A673 (cell line): Measurements from ENCODE around the gene CHKB.

Experiments used
- EZH2 ChIP-seq: fragments of 200-600 bp; sonication (generic); IDR thresholded peaks from 2 replicates; pipeline ENCODE4 v1.6.1; 2017; ENCODE audit warnings: borderline replicate concordance, low read depth, mild to moderate bottlenecking, mixed read lengths, antibody characterized with exemption, low read length; ENCODE audit not compliant: poor library complexity, severe bottlenecking
- TF ChIP-seq, protein P1 (sequence below): fragments of 300-800, 200-600 bp; sonication (generic); conservative IDR thresholded peaks from 2 replicates; pipeline ENCODE4 v1.5.1; 2017; ENCODE audit warnings: low read depth, mild to moderate bottlenecking, antibody characterized with exemption, low read length, moderate library complexity, mixed read lengths

DNA sequence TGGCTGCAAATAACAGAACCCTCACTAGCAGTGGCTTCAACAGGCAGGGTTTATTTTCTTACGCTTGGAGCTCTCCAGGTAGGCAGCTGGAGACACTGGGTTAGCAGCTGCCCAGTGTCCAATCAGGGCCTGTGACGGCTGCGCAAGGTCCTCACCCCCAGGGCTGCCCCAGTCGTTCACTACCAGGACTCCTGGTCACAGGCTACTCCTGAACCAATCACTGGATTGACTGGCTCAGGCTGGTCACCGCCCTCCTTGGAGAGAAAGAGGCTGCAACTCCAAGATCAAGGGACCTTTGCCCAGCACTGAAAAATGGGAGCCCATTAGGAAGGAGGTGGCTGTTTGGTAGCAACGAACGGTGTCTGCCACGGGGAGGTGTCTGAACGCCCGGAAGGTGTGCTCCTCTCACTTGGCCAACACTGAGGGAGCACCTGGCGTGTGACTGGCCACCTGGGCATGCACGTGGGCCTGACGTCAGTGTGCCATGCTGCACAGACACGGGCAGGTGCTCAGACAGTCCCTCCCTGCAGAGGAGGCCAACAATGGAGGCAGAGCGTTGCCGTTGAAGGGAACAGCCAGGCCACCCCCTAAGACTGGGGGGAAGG, 40.2 kb upstream of the CHKB start:
- TF ChIP-seq, protein P1, sequence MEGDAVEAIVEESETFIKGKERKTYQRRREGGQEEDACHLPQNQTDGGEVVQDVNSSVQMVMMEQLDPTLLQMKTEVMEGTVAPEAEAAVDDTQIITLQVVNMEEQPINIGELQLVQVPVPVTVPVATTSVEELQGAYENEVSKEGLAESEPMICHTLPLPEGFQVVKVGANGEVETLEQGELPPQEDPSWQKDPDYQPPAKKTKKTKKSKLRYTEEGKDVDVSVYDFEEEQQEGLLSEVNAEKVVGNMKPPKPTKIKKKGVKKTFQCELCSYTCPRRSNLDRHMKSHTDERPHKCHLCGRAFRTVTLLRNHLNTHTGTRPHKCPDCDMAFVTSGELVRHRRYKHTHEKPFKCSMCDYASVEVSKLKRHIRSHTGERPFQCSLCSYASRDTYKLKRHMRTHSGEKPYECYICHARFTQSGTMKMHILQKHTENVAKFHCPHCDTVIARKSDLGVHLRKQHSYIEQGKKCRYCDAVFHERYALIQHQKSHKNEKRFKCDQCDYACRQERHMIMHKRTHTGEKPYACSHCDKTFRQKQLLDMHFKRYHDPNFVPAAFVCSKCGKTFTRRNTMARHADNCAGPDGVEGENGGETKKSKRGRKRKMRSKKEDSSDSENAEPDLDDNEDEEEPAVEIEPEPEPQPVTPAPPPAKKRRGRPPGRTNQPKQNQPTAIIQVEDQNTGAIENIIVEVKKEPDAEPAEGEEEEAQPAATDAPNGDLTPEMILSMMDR, result no peak
- TF ChIP-seq EZH2, result no peak
